Muscle layer of colon (tissue), 2 donors: ENCODE data around the gene ANKRD12.

Experiments used
- H3K27ac ChIP-seq: one replicate; pipeline ENCODE4 v1.7.0; 2013; ENCODE audit warnings: low read depth, mild to moderate bottlenecking, low read length, moderate library complexity
- H3K27me3 ChIP-seq, 2 donors: one replicate each; pipeline ENCODE4 v1.7.0; 2013; ENCODE audit warnings: low read length in 2 of 2, mild to moderate bottlenecking in 2 of 2; ENCODE audit not compliant: insufficient read depth in 2 of 2, control insufficient read depth in 1 of 2
- H3K36me3 ChIP-seq: one replicate; pipeline ENCODE4 v1.7.0; 2013; ENCODE audit warnings: mild to moderate bottlenecking, low read length; ENCODE audit not compliant: insufficient read depth
- H3K4me1 ChIP-seq: one replicate; pipeline ENCODE4 v1.7.0; 2013; ENCODE audit warnings: mild to moderate bottlenecking, low read length; ENCODE audit not compliant: insufficient read depth
- H3K4me3 ChIP-seq, 2 donors: one replicate each; pipeline ENCODE4 v1.7.0; 2013; ENCODE audit warnings: low read length in 2 of 2, low read depth in 1 of 2, mild to moderate bottlenecking in 1 of 2, moderate library complexity in 1 of 2
- H3K9ac ChIP-seq: one replicate; pipeline ENCODE4 v1.7.0; 2013; ENCODE audit warnings: low read length
- H3K9me3 ChIP-seq: one replicate; pipeline ENCODE4 v1.7.0; 2013; ENCODE audit warnings: mild to moderate bottlenecking, low read length
- donor health status: abdominal sarcoma.
- donor health status: Adenocarcinoma of cecum.

ANKRD12 gene

GRCh38 chr18:9173770-9174233 is 37.2 kb downstream of the ANKRD12 start:
- no peak overlapping the region for H3K4me3 ChIP-seq
- H3K9ac ChIP-seq: no peak overlapping the region
- no peaks in the 10 kb centered on the region for H3K27me3 ChIP-seq
- H3K4me1 ChIP-seq: peaks cover 26% of the 10 kb centered on the region
- H3K36me3 ChIP-seq: no peaks in the 10 kb centered on the region
- H3K27ac ChIP-seq: no peak overlapping the region
- H3K9me3 ChIP-seq: no peaks in the 10 kb centered on the region

DNA sequence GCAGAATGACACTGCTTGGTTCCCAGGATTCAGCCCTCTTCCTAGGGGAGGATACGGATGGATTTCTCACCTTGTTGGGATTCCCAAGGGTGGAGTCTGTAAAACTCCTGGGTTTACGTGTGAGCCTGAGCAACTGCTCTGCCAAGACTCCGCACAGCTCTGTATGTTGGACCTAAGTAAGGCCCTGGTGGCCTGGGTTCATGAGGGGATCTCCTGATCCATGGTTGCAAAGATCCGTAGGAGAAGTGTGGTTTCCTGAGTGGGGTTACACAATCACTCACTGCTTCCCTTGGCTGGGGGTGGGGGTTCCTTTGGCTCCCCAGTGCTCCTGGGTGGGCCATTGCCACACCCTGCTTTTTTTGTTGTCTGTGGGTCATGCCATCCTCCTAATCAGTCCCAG is 37.7 kb downstream of the ANKRD12 start:
- Histone ChIP-seq H3K36me3 (no peaks in the 10 kb centered on the region), H3K27me3 (no peaks in the 10 kb centered on the region), H3K4me1 (peaks cover 26% of the 10 kb centered on the region), H3K9ac (no peak overlapping the region), H3K27ac (no peak overlapping the region), H3K4me3 (no peak overlapping the region), H3K9me3 (no peaks in the 10 kb centered on the region)

GRCh38 chr18:9175115-9175514 is 38.5 kb downstream of the ANKRD12 start:
- no peaks in the 10 kb centered on the region for H3K27me3 ChIP-seq
- H3K4me1 ChIP-seq: peaks cover 30% of the 10 kb centered on the region
- no peak overlapping the region for H3K27ac ChIP-seq
- no peaks in the 10 kb centered on the region for H3K36me3 ChIP-seq
- no peaks in the 10 kb centered on the region for H3K9me3 ChIP-seq
- no peak overlapping the region for H3K4me3 ChIP-seq
- no peak overlapping the region for H3K9ac ChIP-seq

GRCh38 chr18:9177031-9177430 is 40.5 kb downstream of the ANKRD12 start:
- H3K9me3 ChIP-seq: no peaks in the 10 kb centered on the region
- no peaks in the 10 kb centered on the region for H3K36me3 ChIP-seq
- H3K27me3 ChIP-seq: no peaks in the 10 kb centered on the region
- H3K4me3 ChIP-seq: no peak overlapping the region
- peaks cover 38% of the 10 kb centered on the region for H3K4me1 ChIP-seq
- no peak overlapping the region for H3K9ac ChIP-seq
- H3K27ac ChIP-seq: no peak overlapping the region

GRCh38 chr18:9177466-9177865 is 40.9 kb downstream of the ANKRD12 start:
- Histone ChIP-seq H3K36me3 (no peaks in the 10 kb centered on the region), H3K9ac (no peak overlapping the region), H3K4me1 (peaks cover 38% of the 10 kb centered on the region), H3K27me3 (no peaks in the 10 kb centered on the region), H3K27ac (no peak overlapping the region), H3K4me3 (no peak overlapping the region), H3K9me3 (no peaks in the 10 kb centered on the region)

- H3K36me3 ChIP-seq: no peaks in the 10 kb centered on the region
- H3K4me1 ChIP-seq: peaks cover 38% of the 10 kb centered on the region
- no peak overlapping the region for H3K27ac ChIP-seq
These were observed 42.0 kb downstream of the ANKRD12 start for GRCh38 chr18:9178557-9178956.

GRCh38 chr18:9181275-9181674 is 44.7 kb downstream of the ANKRD12 start:
- Histone ChIP-seq H3K9ac (no peak overlapping the region), H3K9me3 (peaks cover 4% of the 10 kb centered on the region), H3K36me3 (peaks cover 8% of the 10 kb centered on the region), H3K27me3 (no peaks in the 10 kb centered on the region), H3K4me3 (no peak overlapping the region), H3K27ac (no peak overlapping the region), H3K4me1 (peaks cover 38% of the 10 kb centered on the region)

More at GRCh38 chr18:9178557-9178956, 42.0 kb downstream of the ANKRD12 start:
- Histone ChIP-seq H3K4me3 (no peak overlapping the region), H3K27me3 (no peaks in the 10 kb centered on the region), H3K9me3 (peaks cover 4% of the 10 kb centered on the region), H3K9ac (no peak overlapping the region)

DNA sequence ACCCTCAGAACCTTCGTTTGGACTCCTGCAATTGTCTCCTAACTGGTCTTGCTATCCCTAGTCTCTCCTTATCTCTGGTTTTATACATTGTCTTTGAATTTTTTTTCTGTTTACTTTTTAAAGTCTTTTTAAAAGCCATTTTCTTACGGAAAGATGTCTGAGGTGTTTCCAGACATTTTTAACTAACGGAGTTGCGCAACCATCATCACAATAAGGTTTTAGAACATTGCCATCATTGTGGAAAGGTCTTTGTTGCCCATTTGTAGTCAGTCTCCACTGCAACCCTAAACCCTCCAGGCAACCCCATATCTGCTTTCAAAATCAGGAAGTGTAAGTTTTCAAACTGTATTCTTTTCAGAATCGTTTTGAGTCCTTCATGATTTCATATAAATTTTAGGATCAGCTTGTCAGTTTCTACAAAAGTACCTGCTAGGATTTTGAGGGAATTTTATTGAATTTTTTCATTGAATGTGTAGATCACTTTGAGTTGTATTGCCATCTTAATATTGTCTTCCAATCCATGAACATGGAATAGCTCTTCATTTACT is 46.3 kb downstream of the ANKRD12 start:
- Histone ChIP-seq H3K27ac (no peak overlapping the region), H3K27me3 (no peaks in the 10 kb centered on the region), H3K9ac (no peak overlapping the region), H3K4me1 (peaks cover 25% of the 10 kb centered on the region), H3K36me3 (peaks cover 11% of the 10 kb centered on the region), H3K4me3 (no peak overlapping the region), H3K9me3 (peaks cover 4% of the 10 kb centered on the region)

- peaks cover 18% of the 10 kb centered on the region for H3K36me3 ChIP-seq
- H3K27me3 ChIP-seq: no peaks in the 10 kb centered on the region
- H3K4me3 ChIP-seq: no peak overlapping the region
- no peak overlapping the region for H3K27ac ChIP-seq
- no peak overlapping the region for H3K9ac ChIP-seq
- peaks cover 4% of the 10 kb centered on the region for H3K9me3 ChIP-seq
- peaks cover 16% of the 10 kb centered on the region for H3K4me1 ChIP-seq
These were observed 48.5 kb downstream of the ANKRD12 start for GRCh38 chr18:9184998-9185613.

GRCh38 chr18:9188359-9189231 is 52.0 kb downstream of the ANKRD12 start:
- no peak overlapping the region for H3K9ac ChIP-seq
- H3K4me3 ChIP-seq: no peak overlapping the region
- peaks cover 8% of the 10 kb centered on the region for H3K4me1 ChIP-seq
- no peaks in the 10 kb centered on the region for H3K27me3 ChIP-seq
- peaks cover 18% of the 10 kb centered on the region for H3K36me3 ChIP-seq
- no peaks in the 10 kb centered on the region for H3K9me3 ChIP-seq
- no peak overlapping the region for H3K27ac ChIP-seq

DNA sequence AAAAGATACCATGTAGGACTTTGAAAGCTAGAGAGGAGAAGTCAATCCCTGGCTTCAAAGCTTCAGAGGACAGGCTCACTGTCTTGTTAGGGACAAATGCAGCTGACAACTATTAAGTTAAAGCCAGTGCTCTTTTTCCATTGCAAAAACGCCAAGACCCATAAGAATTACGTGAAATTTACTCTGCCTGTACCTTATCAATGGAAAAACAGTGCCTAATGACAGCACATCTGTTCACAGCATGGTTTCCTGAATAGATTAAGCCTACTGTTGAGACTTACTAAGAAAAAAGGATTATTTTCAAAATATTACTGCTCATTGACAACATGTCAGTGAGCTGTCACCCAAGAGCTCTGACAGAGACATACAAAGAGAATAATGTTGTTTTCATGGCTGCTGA is 52.9 kb downstream of the ANKRD12 start:
- no peak overlapping the region for H3K9ac ChIP-seq
- no peak overlapping the region for H3K4me3 ChIP-seq
- H3K36me3 ChIP-seq: peaks cover 13% of the 10 kb centered on the region
- H3K4me1 ChIP-seq: peaks cover 8% of the 10 kb centered on the region
- no peak overlapping the region for H3K27ac ChIP-seq
- no peaks in the 10 kb centered on the region for H3K9me3 ChIP-seq
- no peaks in the 10 kb centered on the region for H3K27me3 ChIP-seq
